ENCODE measurements around the gene TSPAN18. TPM values are rescaled to one million over a fixed set of nuclear protein-coding genes. Genes with fewer than 3 reads are reported as not detected.

TSPAN18 gene
- total RNA-seq, 2 experiments from 2014 or later: 0.85 to 0.92 TPM

DNA sequence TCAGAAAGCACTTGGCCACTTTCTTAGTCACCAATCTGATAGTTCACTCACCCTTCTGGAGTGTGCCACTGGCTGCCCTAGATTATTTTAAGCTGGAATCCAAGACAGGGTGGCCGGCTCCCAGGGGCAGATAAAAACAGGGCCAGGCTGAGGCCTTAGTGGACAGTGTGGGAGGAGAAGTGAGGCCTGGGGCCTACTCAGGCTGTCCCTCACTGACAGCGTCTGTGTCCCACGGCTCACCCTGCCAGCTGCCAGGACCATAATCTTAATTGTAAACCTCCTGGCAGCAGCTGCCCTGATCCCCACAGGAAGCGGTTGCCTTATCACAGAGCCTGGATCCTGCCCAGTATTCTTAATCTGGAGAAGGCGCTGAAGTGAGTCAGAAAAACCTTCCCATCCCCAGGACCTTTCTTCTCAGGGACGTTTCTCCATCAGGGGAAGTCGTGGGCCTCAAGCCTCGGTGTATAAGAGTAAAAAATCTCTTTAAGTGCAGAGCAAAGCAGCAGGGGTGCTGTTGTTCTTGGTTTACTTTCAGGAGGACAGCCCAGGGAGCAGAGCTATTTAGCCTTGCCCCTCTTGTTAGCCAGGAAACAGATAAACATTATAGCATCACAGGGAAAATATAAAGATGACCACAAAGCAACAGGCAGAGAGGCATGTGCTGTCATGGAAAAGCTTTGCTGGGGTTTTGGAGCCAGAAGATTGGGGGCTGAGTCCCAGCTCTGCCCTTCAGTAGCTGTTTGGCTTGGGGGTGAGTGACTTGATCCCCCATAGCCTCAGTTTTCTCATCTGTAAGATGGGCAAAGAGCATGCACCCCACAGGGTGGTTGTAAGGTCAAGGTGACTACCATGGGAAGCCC lies 39.6 kb downstream of the TSPAN18 start:
- Mint-ChIP-seq H3K4me3 (no peak overlapping the region), H3K4me1 (ENCODE audit: low read depth) (peaks cover 7% of the 10 kb centered on the region), H3K36me3 (ENCODE audit: low read depth) (no peaks in the 10 kb centered on the region), H3K9me3 (no peaks in the 10 kb centered on the region), H3K27me3 (no peaks in the 10 kb centered on the region), H3K27ac (no peak overlapping the region)
- ChIA-PET CTCF (interaction anchor here (0.8 to 1.7 kb wide), 6 partner anchors 9 to 170 kb away, joined by 3 to 6 read pairs (median 3); no protein-coding TSS in a partner anchor), POLR2A (interaction anchor here (0.8 to 1.2 kb wide), 2 partner anchors 28 to 34 kb away, joined by 3 read pairs; no protein-coding TSS in a partner anchor)
- intact Hi-C loops (cut with micrococcal nuclease): no loop called here
- DNase-seq (no peak), ATAC-seq (no peak)
- TF ChIP-seq, protein P1, sequence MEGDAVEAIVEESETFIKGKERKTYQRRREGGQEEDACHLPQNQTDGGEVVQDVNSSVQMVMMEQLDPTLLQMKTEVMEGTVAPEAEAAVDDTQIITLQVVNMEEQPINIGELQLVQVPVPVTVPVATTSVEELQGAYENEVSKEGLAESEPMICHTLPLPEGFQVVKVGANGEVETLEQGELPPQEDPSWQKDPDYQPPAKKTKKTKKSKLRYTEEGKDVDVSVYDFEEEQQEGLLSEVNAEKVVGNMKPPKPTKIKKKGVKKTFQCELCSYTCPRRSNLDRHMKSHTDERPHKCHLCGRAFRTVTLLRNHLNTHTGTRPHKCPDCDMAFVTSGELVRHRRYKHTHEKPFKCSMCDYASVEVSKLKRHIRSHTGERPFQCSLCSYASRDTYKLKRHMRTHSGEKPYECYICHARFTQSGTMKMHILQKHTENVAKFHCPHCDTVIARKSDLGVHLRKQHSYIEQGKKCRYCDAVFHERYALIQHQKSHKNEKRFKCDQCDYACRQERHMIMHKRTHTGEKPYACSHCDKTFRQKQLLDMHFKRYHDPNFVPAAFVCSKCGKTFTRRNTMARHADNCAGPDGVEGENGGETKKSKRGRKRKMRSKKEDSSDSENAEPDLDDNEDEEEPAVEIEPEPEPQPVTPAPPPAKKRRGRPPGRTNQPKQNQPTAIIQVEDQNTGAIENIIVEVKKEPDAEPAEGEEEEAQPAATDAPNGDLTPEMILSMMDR (IDR thresholded peaks at IDR 0.05): no peak

DNA sequence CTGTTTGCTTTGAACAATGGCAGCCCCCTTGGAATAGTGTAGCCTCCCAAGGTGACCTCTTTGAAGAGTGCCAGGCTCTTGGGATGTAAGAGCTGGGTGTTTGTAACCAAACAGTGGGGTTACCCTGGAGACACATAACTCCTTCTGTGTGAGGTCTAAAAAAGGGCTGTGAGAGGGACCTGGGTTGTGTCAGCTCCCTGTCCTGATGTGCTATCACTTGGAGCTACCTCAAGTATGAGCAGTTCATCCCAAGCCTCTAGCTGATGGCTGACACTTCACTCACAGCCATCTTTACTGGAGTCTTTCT lies 40.2 kb downstream of the TSPAN18 start:
- no peak for DNase-seq
- H3K4me3 Mint-ChIP-seq: no peak overlapping the region
- no peaks in the 10 kb centered on the region for H3K9me3 Mint-ChIP-seq
- intact Hi-C loops (cut with micrococcal nuclease): no loop called here
- TF ChIP-seq, protein P1 (IDR thresholded peaks at IDR 0.05): no peak
- no peaks in the 10 kb centered on the region for H3K27me3 Mint-ChIP-seq
- peaks cover 7% of the 10 kb centered on the region for H3K4me1 Mint-ChIP-seq (ENCODE audit: low read depth)
- ChIA-PET POLR2A (interaction anchor here (1.2 kb wide), 1 partner anchor 29 kb away, joined by 3 read pairs; no protein-coding TSS in a partner anchor), CTCF (interaction anchor here (0.8 to 1.7 kb wide), 5 partner anchors 8 to 170 kb away, joined by 3 to 6 read pairs (median 3); no protein-coding TSS in a partner anchor)
- ATAC-seq: no peak
- no peak overlapping the region for H3K27ac Mint-ChIP-seq
- no peaks in the 10 kb centered on the region for H3K36me3 Mint-ChIP-seq (ENCODE audit: low read depth)

DNA sequence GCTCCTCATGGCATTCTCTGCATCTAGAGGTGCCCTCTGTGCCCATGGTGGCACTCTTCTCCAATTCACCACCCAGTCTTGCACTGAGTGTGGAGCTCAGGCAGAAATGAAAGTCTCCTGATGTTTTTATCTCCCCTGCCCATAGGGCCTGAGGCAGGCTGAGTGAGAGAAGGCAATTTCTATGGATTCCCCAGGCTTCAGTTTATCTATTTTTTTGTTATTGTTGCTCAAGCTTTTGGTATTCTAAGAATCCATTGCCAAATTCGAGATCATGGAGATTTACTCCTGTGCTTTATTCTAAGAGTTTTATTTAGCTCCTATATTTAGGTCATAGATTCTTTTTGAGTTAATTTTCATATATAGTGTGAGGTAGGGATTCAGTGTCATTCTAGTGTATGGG lies 40.7 kb downstream of the TSPAN18 start:
- Mint-ChIP-seq H3K36me3 (ENCODE audit: low read depth) (no peaks in the 10 kb centered on the region), H3K9me3 (no peaks in the 10 kb centered on the region), H3K27ac (no peak overlapping the region), H3K4me3 (no peak overlapping the region), H3K4me1 (ENCODE audit: low read depth) (peaks cover 7% of the 10 kb centered on the region), H3K27me3 (no peaks in the 10 kb centered on the region)
- ATAC-seq (no peak), DNase-seq (no peak)
- ChIA-PET CTCF (interaction anchor here (0.8 to 1.7 kb wide), 5 partner anchors 8 to 169 kb away, joined by 3 to 6 read pairs (median 3); no protein-coding TSS in a partner anchor), POLR2A (no interaction called here)
- intact Hi-C loops (cut with micrococcal nuclease): no loop called here
- TF ChIP-seq, protein P1 (IDR thresholded peaks at IDR 0.05): no peak

DNA sequence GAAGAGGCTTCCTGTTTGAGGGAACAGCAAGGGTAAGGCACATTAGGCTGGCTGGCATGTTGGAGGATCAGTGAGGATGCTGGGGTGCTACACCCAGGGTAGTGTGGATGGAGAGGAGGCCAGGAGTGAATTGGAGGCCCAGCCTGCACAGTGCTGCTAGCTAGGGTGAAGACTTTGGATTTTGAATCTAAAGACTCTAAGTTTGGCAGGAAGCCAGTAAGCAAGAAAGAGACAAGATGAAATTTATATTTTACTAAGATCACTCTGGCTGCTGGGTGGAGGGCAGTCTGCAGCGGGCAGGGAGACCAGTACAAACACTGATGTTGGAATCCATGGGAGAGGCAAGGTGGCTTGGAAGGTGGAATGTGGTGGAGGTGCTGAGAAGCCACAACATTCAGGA lies 43.6 kb downstream of the TSPAN18 start:
- no peak overlapping the region for H3K4me3 Mint-ChIP-seq
- TF ChIP-seq, protein P1 (IDR thresholded peaks at IDR 0.05): no peak
- no peak overlapping the region for H3K27ac Mint-ChIP-seq
- DNase-seq (no peak), ATAC-seq (no peak)
- H3K27me3 Mint-ChIP-seq: peaks cover 4% of the 10 kb centered on the region
- no peaks in the 10 kb centered on the region for H3K4me1 Mint-ChIP-seq (ENCODE audit: low read depth)
- no peaks in the 10 kb centered on the region for H3K9me3 Mint-ChIP-seq
- intact Hi-C loops (cut with micrococcal nuclease): loop anchor here (10.0 kb wide), 1 partner anchor 146 kb away; no protein-coding TSS in a partner anchor
- POLR2A ChIA-PET: no interaction called here
- H3K36me3 Mint-ChIP-seq (ENCODE audit: low read depth): no peaks in the 10 kb centered on the region
- CTCF ChIA-PET: interaction anchor here (1.3 kb wide), 1 partner anchor 32 kb away, joined by 3 read pairs; no protein-coding TSS in a partner anchor

DNA sequence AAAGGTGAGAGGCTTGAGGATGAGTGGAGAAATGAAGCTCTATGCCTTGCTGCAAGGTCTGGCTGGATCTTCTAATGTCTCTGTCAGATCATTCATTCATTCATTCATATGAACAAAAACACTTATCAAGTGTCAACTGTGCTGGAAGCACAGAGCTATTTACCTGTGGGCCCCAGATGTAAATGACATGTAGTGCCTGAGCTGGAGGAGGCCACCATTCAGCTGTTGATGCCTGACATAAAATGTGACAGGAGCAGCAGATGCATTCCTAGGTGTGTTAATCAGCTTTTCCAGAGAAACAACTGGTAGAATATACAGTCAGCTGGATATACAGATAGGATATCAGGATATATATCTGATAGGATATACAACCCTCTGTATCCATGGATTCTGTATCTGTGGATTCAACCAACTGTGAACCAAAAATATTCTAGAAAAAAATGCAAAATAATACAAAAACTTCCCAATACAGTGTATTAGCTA lies 44.5 kb downstream of the TSPAN18 start:
- POLR2A ChIA-PET: no interaction called here
- intact Hi-C loops (cut with micrococcal nuclease): loop anchor here (10.0 kb wide), 1 partner anchor 146 kb away; no protein-coding TSS in a partner anchor
- CTCF ChIA-PET: interaction anchor here (1.3 kb wide), 1 partner anchor 33 kb away, joined by 3 read pairs; no protein-coding TSS in a partner anchor
- ATAC-seq (no peak), DNase-seq (no peak)
- H3K4me3 Mint-ChIP-seq: no peak overlapping the region
- peaks cover 4% of the 10 kb centered on the region for H3K27me3 Mint-ChIP-seq
- TF ChIP-seq, protein P1 (IDR thresholded peaks at IDR 0.05): no peak
- no peaks in the 10 kb centered on the region for H3K36me3 Mint-ChIP-seq (ENCODE audit: low read depth)
- H3K9me3 Mint-ChIP-seq: no peaks in the 10 kb centered on the region
- H3K4me1 Mint-ChIP-seq (ENCODE audit: low read depth): no peaks in the 10 kb centered on the region
- H3K27ac Mint-ChIP-seq: no peak overlapping the region

Measured in activated CD8-positive, alpha-beta T cell treated with anti-CD3 and anti-CD28 coated beads for 36 hours (primary cell).